ENCODE measurements around the gene TDP2. TPM values are rescaled to one million over a fixed set of nuclear protein-coding genes. Genes with fewer than 3 reads are reported as not detected.
"Not testable (repeated sequence)": the region's sequence is repeated elsewhere in the genome, so short reads cannot be mapped to it uniquely, and the experiment has no call there.

TDP2 gene
- total and polyA plus RNA-seq, 9 of the 15 experiments (the other 6 are each of a cell fraction or from before 2014, with no cell fraction given), result 27.7 to 60.1 (median 31.8) TPM

GRCh38 chr6:24668066-24668996, 1.6 kb upstream of the TDP2 start (continued):
- TF ChIP-seq, protein P1, sequence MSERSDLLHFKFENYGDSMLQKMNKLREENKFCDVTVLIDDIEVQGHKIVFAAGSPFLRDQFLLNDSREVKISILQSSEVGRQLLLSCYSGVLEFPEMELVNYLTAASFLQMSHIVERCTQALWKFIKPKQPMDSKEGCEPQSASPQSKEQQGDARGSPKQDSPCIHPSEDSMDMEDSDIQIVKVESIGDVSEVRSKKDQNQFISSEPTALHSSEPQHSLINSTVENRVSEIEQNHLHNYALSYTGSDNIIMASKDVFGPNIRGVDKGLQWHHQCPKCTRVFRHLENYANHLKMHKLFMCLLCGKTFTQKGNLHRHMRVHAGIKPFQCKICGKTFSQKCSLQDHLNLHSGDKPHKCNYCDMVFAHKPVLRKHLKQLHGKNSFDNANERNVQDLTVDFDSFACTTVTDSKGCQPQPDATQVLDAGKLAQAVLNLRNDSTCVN (CRISPR knock-in tag; IDR thresholded peaks at IDR 0.05), result 0 out of 2 replicates have a peak, but pooled peaks have one; percentile 65
- TF ChIP-seq POLR2AphosphoS2 (IDR thresholded peaks at IDR 0.05; ENCODE audit: low read length) (peak; percentile 89), CREB1 (IDR thresholded peaks at IDR 0.05) (peak; percentile 26; the same call in 1 of the 2 replicates), MBD2 (IDR thresholded peaks at IDR 0.05; ENCODE audit: borderline replicate concordance, low read depth) (peak; percentile 84; the same call in 1 of the 2 replicates), L3MBTL2 (IDR thresholded peaks at IDR 0.05) (peak; percentile 70; the same call in 1 of the 2 replicates), CUX1 (CRISPR knock-in tag; IDR thresholded peaks at IDR 0.05) (peak; percentile 93), CHD2 (IDR thresholded peaks at IDR 0.05; ENCODE audit: low read depth, low read length) (peak; percentile 58), ZNF197 (CRISPR knock-in tag; IDR thresholded peaks at IDR 0.05; ENCODE audit: low read depth) (0 out of 2 replicates have a peak, but pooled peaks have one; percentile 59), RBBP5 (IDR thresholded peaks at IDR 0.05; ENCODE audit: borderline replicate concordance, insufficient read depth, low read length, poor library complexity, severe bottlenecking) (peak; percentile 16), NEUROD1 (IDR thresholded peaks at IDR 0.05; ENCODE audit: borderline replicate concordance, low read depth, low read length, partially characterized antibody) (peak; percentile 74), MAX (CRISPR knock-in tag; IDR thresholded peaks at IDR 0.05) (peak; percentile 42; the same call in 1 of the 2 replicates), NR4A1 (tag; IDR thresholded peaks at IDR 0.05) (peak; percentile 40; the same call in 1 of the 2 replicates), HEY1 (CRISPR knock-in tag; IDR thresholded peaks at IDR 0.05; ENCODE audit: borderline replicate concordance) (0 out of 2 replicates have a peak, but pooled peaks have one; percentile 25), ZNF583 (CRISPR knock-in tag; IDR thresholded peaks at IDR 0.05) (0 out of 2 replicates have a peak, but pooled peaks have one; percentile 61), HNRNPLL (IDR thresholded peaks at IDR 0.05; ENCODE audit: low read depth, low read length, poor library complexity, severe bottlenecking) (peak; percentile 18), ERF (CRISPR knock-in tag; IDR thresholded peaks at IDR 0.05) (0 out of 2 replicates have a peak, but pooled peaks have one; percentile 43), JUND (IDR thresholded peaks at IDR 0.05; ENCODE audit: borderline replicate concordance, low read depth, low read length) (peak; percentile 29; the same call in 1 of the 2 replicates), JUND (tag; IDR thresholded peaks at IDR 0.05; ENCODE audit: borderline replicate concordance, low read depth, low read length) (0 out of 3 replicates have a peak, but pooled peaks have one; percentile 48)
- not testable (repeated sequence) for TF ChIP-seq CREB1, NR4A1 (CRISPR knock-in tag; IDR thresholded peaks at IDR 0.05)
